Pancreas (tissue), 10 donors: Measurements from ENCODE around the gene WWOX. TPM values are rescaled to one million over a fixed set of nuclear protein-coding genes. Genes with fewer than 3 reads are reported as not detected.

ENCODE experiments used
- ATAC-seq, 4 donors: fragments of 200-7000 bp; cut with Tn5 transposase; one replicate each; pipeline versions ENCODE4 v1.8.0 to v1.9.1; 2020; ENCODE audit warnings: mild to moderate bottlenecking in 4 of 4, moderate library complexity in 4 of 4
- DNase-seq, 6 donors: peaks; one replicate each; pipeline ENCODE4 v3.0.0-alpha.2; 2020
- FAIRE-seq: peaks from 2 replicates; lab custom pipeline; 2012; peaks lifted over from hg19 to GRCh38; lab: Jason Lieb, UNC
- H3K27ac ChIP-seq, 4 donors: fragments of 200-600 bp; sonication (generic); 1 replicate in 3 of 4; 2 replicates in 1 of 4; pipeline versions ENCODE4 v1.5.0 to v1.8.0; 2020
- H3K27me3 ChIP-seq, 4 donors: fragments of 200-600 bp; one replicate each; pipeline ENCODE4 v1.8.0; 2021
- H3K36me3 ChIP-seq, 3 donors: fragments of 200-600 bp; sonication (generic) in 1 of 3; one replicate each; pipeline versions ENCODE4 v1.5.0 to v1.8.0; 2020 to 2021
- H3K4me1 ChIP-seq, 3 donors: fragments of 200-600 bp; one replicate each; pipeline ENCODE4 v1.8.0; 2021
- H3K4me3 ChIP-seq, 4 donors: fragments of 200-600 bp; sonication (generic) in 2 of 4; one replicate each; pipeline versions ENCODE4 v1.5.0 to v1.8.0; 2020 to 2021
- H3K9me3 ChIP-seq, 4 donors: fragments of 200-600 bp; one replicate each; pipeline ENCODE4 v1.8.0; 2021
- CTCF ChIP-seq, 4 donors: fragments of 200-600 bp; sonication (generic) in 3 of 4; IDR thresholded peaks; one replicate each; pipeline versions ENCODE4 v1.5.0 to v1.8.0; 2021; ENCODE audit warnings: antibody characterized with exemption in 4 of 4
- WGBS, 2 donors: extraction: QIAGEN DNeasy Blood & Tissue Kit; methylation state at CpG; one replicate each; pipeline ENCODE4 v1.1.7; 2013; 5-methylcytosine and 5-hydroxymethylcytosine counted together
- intact Hi-C, 3 donors: fragments of 100-400 bp; cut with DNase I; formaldehyde crosslinking; loops; one replicate each; pipeline versions ENCODE4 v1.11.1 to v1.14.2; 2022
- polyA plus RNA-seq, 2 donors: library from polyadenylated mRNA; stranded (reverse); fragments of 200-250 nt; gene quantifications; one replicate each; pipeline ENCODE4 v1.2.3, GENCODE V29; 2013
- total RNA-seq, 6 donors: library from RNA; stranded (reverse); fragmentation: NEBNext Ultra II Directional in 4 of 6; extraction: Animal tissue kit (Norgen Biotek cat#: 25700) in 4 of 6; gene quantifications; one replicate each; pipeline versions ENCODE4 v1.2.1 to v1.2.4, GENCODE V29; 2021 to 2023
- donor health status: healthy with polysubstance abuse.
- donor health status: DM: no; HTN: no; CAD: no; lungs with moderate emphysema.
- donor health status: DM: no; HTN: no; CAD: no.
- donor health status: control.
- donor health status: control.
- donor health status: Bipolar disorder and iron deficiency.
- donor health status: DM: yes; HTN: yes; CAD: no.
- donor health status: DM: no; HTN: no; CAD: no.
- donor health status: DM: no; HTN: no; CAD: no.
- donor health status: DM: yes; HTN: yes; CAD: no.

The WWOX gene
- total and polyA plus RNA-seq, 8 donors = 6.8 to 14.4 (median 10.8) TPM

DNA sequence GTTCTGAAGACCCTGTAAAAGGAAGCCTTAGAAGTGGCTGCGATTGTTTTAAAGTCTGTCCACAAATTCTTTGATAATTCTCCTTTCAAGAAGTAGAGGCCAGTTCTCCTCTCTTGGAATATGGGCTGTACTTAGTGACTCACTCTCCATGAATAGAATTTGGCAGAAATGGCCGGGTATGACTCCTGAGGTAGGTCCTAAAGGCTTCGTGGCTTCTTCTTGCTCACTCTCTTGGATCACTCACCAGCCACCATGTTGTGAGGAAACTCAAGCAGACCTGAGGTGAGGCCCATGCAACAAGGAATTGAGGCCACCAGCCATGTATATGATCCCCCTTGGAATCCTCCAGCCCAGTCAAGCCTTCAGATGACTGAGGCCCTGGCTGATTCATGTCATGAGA lies 75.8 kb downstream of the WWOX start:
- intact Hi-C loops = no loop called here
- Histone ChIP-seq H3K27me3 (no peaks in the 10 kb centered on the region), H3K4me1 (peaks cover 0 to 6% (median 0%) of the 10 kb centered on the region in 3 donors), H3K36me3 (no peaks in the 10 kb centered on the region), H3K9me3 (no peaks in the 10 kb centered on the region), H3K4me3 (no peak overlapping the region), H3K27ac (no peak overlapping the region)
- DNase-seq (no peak), FAIRE-seq (no peak), ATAC-seq (no peak)
- TF ChIP-seq CTCF (IDR thresholded peaks at IDR 0.05) = no peak
- 94 to 97% methylated on average over 3 of the region's 3 CpGs for WGBS, 2 donors

GRCh38 chr16:78176435-78176834 lies 77.0 kb downstream of the WWOX start:
- FAIRE-seq (no peak), DNase-seq (no peak), ATAC-seq (no peak)
- intact Hi-C loops = no loop called here
- Histone ChIP-seq H3K36me3 (no peaks in the 10 kb centered on the region), H3K4me3 (no peak overlapping the region), H3K27me3 (no peaks in the 10 kb centered on the region), H3K27ac (no peak overlapping the region), H3K4me1 (peaks cover 0 to 6% (median 0%) of the 10 kb centered on the region in 3 donors), H3K9me3 (no peaks in the 10 kb centered on the region)
- no peak for TF ChIP-seq CTCF (IDR thresholded peaks at IDR 0.05)
- WGBS, 2 donors = 57 to 65% methylated on average over 5 of the region's 5 CpGs

DNA sequence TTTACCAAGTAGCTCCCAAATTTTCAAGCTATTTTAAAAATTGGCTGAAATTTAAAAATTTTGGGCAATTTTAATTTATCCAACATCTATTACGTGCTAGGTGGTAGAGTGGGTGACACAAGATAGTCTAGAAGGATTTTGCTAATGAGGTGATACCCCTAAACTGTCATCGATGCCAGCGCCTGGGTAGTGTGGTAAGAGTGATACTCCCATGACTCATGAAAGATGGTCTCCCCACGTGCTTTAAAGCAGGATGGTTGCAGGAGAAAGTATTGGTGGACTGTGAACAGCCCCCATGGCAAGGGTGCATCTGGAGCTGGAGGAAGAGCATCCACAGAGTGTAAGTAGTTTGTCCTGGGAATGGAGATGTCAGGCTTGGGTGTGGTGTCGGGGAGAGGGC lies 77.8 kb downstream of the WWOX start:
- FAIRE-seq (no peak), DNase-seq (no peak), ATAC-seq (no peak)
- TF ChIP-seq CTCF (IDR thresholded peaks at IDR 0.05) = no peak
- Histone ChIP-seq H3K4me3 (no peak overlapping the region), H3K36me3 (no peaks in the 10 kb centered on the region), H3K9me3 (no peaks in the 10 kb centered on the region), H3K4me1 (peaks cover 0 to 6% (median 0%) of the 10 kb centered on the region in 3 donors), H3K27ac (no peak overlapping the region), H3K27me3 (no peaks in the 10 kb centered on the region)
- 94 to 95% methylated on average over 5 of the region's 5 CpGs for WGBS, 2 donors
- intact Hi-C loops = no loop called here

GRCh38 chr16:78177987-78178386 lies 78.5 kb downstream of the WWOX start:
- peak in 2 of 4 donors; percentile 48 to 76 for ATAC-seq
- H3K9me3 ChIP-seq = no peaks in the 10 kb centered on the region
- TF ChIP-seq CTCF (IDR thresholded peaks at IDR 0.05) = no peak

GRCh38 chr16:78179666-78180065 lies 80.2 kb downstream of the WWOX start:
- FAIRE-seq = no peak

More at GRCh38 chr16:78177987-78178386, 78.5 kb downstream of the WWOX start:
- DNase-seq = no peak
- Histone ChIP-seq H3K4me1 (peaks cover 0 to 6% (median 0%) of the 10 kb centered on the region in 3 donors), H3K36me3 (no peaks in the 10 kb centered on the region), H3K4me3 (no peak overlapping the region), H3K27me3 (no peaks in the 10 kb centered on the region), H3K27ac (no peak overlapping the region)
- no peak for FAIRE-seq
- WGBS, 2 donors = 89% methylated on average over 3 of the region's 3 CpGs
- intact Hi-C loops = no loop called here

More at GRCh38 chr16:78179666-78180065, 80.2 kb downstream of the WWOX start:
- Histone ChIP-seq H3K36me3 (no peaks in the 10 kb centered on the region), H3K4me1 (peaks cover 0 to 6% (median 0%) of the 10 kb centered on the region in 3 donors), H3K9me3 (no peaks in the 10 kb centered on the region), H3K27me3 (no peaks in the 10 kb centered on the region), H3K27ac (no peak overlapping the region), H3K4me3 (no peak overlapping the region)
- DNase-seq (no peak), ATAC-seq (peak in 1 of 4 donors; percentile 33)
- intact Hi-C loops = no loop called here
- 73 to 83% methylated on average over 4 of the region's 4 CpGs for WGBS, 2 donors
- TF ChIP-seq CTCF (IDR thresholded peaks at IDR 0.05) = no peak
